ENCODE results near the gene PHF2.
A peak's percentile ranks its signal among the peaks of the same experiment; 100 is the strongest.

Gene PHF2

DNA sequence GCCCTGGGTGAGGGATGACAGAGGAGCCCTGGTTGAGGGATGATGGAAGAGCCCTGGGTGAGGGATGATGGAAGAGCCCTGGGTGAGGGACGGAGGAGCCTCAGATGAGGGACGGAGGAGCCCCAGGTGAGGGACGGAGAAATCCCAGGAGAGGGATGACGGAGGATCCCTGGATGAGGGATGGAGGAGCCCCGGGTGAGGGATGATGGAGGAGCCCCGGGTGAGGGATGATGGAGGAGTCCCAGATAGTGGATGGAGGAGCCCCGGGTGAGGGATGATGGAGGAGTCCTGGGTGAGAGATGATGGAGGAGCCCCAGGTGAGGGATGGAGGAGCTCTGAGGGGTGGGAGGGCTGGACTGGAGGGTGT is 10.9 kb downstream of the PHF2 start:
- DNase-seq (ENCODE audit: low spot score), result no peak

- DNase-seq (ENCODE audit: low spot score), result no peak
Measured at GRCh38 chr9:93587651-93588347, 11.4 kb downstream of the PHF2 start.

DNA sequence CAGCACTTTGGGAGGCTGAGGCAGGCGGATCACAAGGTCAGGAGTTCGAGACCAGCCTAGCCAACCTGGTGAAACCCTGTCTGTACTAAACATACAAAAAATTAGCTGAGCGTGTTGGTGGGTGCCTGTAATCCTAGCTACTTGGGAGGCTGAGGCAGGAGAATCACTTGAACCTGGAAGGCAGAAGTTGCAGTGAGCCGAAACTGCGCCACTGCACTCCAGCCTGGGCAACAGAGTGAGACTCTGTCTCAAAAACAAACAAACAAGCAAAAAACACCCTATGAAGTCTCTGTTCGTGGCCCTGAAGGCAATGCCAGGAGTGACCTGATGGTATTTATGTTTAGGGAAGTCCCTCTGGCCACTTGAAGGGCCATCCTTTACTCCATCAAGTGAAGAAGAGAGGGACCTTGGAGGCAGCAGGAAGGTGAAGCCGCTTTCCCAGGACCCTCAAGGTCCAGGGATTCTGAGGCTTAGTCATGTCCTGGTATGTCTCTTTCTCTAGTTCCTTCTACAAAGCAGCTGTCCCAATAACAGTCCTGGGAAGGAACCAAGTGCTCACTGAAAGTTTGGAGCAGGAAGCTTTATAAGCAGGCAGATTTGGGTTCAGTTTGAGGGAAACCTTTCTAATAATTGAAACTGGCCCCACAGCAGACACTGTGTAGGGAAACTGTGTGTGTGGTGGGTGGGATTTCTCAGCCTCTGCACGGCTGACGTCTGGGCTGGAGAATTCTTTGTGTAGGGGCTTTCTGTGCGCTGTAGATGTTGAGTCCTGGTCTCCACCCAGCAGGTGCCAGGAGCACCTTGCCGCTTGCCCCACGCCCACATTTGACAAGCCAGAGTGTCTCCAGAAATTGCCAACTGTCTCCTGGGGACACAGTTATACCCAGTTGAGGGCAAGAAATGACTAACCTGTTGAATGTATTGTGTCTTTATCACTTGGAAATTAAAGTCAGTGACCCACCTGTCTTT is 12.5 kb downstream of the PHF2 start:
- DNase-seq (ENCODE audit: low spot score), result no peak

GRCh38 chr9:93589688-93590087 is 13.3 kb downstream of the PHF2 start:
- DNase-seq (ENCODE audit: low spot score), result no peak

GRCh38 chr9:93590609-93591234 is 14.3 kb downstream of the PHF2 start:
- no peak for DNase-seq (ENCODE audit: low spot score)

- DNase-seq (ENCODE audit: low spot score), result no peak
Measured at GRCh38 chr9:93591301-93592007, 15.1 kb downstream of the PHF2 start.

DNA sequence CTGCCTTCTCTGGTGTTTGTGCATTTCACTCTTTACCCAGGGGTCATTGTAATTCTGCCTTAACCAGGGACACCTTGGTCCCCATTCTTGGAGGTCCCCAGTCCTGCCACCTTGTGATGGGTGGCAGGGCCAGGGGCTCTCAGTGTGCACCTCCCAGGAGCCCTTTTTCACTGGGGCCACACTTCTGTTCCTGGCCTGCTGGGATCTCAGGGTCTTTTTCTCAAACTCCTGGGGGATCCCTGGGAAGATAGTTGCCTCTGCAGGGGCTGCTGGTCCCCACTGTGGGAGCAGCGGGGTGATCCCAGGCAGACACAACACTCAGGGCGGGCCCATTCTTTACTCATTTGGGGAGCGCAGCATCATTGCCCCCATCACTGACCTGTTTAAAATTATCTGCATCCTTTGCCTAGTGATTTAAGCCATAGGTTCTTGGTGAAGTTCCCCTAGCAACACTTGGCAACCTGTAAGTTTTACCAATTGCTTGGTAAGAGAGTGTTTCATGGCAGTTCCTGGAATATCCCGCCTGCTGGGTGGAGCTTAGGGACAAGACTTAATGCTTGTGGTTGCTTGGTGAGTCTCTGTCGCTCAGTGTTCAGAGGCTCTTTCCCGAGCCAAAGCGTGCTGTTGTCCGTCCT is 15.7 kb downstream of the PHF2 start:
- DNase-seq (ENCODE audit: low spot score), result no peak

GRCh38 chr9:93592643-93593021 is 16.2 kb downstream of the PHF2 start:
- DNase-seq (ENCODE audit: low spot score), result no peak

DNA sequence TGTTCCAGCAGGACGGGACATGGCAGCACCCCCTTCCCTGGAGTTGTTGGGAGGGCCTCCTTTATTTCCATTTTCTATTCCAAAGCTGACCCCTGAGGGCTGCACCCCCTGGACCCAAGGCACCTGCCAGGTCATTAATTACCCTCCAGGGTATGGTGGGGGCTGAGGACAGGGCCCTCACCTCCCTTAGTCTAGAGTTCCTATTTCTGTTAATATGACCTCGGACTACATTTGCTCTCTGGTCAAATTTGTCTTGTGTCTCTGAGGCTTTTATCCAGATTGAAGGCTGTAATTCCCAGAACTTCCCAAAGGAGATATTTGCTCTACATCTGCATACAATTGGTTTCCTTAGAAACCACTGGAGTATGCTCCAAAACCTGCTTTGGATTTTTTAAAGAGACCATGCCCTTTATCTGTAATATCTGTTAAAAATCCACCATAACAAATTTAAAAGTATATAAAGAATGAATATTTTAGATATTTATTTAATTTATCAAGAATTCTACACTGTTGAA is 16.8 kb downstream of the PHF2 start:
- DNase-seq (ENCODE audit: low spot score), result no peak

GRCh38 chr9:93594041-93594756 is 17.8 kb downstream of the PHF2 start:
- no peak for DNase-seq (ENCODE audit: low spot score)

DNA sequence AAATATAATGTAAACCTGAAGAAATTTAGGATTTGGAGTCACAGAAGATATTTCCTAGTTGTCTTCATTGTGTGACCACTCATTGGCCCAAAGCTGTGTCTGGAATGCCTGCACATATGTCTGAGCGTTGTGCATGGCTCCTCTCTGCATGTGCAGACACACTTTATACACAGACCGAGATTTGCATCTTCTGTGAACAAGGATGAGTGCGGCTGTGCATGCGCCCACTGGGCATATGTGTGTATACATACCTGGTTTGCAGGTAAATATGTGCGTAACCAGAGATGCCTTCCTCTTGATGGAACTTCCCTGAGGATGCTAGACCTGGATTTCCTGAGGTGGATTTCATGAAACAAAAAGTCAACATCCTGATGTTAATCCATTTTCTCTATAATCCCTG is 19.1 kb downstream of the PHF2 start:
- DNase-seq (ENCODE audit: low spot score), result no peak

DNA sequence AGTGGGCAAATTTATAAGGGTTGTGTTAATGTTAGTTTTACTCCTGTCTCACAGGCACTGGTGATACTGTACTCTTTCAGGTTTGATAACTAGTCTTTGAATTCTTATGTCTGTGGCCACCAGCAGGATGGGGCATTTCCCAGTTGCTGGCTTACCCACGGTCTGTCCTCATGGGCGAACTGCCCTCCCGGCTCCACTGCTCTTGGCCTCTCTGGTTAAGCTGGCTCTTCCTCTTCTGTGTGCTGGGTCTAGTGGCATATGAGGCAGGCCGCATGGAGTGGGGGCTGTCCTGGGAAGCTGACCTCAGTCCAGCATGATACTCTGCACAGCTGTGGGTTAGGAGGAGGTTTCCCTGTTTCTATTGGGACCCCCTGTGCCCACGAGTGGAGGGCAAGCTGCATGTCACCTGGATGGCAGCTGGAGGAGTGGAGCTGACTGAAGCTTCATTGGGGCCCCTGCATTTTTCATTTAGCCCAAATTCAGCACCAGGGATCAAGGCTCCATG is 19.5 kb downstream of the PHF2 start:
- no peak for DNase-seq (ENCODE audit: low spot score)

- DNase-seq (ENCODE audit: low spot score), result no peak
Measured at GRCh38 chr9:93596399-93596798, 20.0 kb downstream of the PHF2 start.

GRCh38 chr9:93597142-93597706 is 20.8 kb downstream of the PHF2 start:
- DNase-seq (ENCODE audit: low spot score), result no peak

DNA sequence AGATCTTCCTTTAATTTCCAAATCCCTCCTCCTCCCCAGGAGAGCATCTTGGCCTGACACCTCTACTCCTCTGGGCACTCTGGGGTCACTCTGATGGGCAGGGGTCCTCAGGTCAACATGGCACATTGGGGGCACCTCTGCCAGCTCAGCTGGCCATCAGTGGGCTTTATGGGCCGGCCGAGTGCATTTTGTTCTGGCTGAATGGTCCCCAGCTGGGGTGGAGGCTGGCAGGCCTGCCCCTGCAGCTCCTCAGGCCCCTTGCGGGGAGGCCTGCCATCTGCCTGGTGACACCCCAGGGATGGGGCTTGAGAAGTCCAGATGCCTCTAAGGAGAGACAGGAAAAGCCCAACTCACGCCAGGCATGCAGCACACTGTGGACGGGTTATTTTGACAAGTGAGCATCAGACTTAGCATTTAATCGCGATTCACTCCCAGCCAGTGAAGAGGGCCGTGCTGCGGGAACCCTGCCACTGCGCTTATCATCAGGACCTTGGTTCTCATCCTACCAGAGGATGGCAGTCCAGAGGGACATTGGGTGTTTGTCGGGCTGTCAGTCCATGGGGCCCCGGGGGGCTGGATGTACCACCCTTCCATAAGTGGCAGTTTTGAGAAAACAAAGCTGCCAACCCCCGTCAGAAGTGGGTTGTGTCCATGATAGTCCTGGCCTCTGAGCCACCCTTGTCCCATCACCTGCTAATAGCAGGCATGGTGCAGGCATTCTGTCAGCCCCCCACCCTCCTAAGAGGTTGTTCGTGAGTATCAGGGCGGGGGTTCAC is 21.7 kb downstream of the PHF2 start:
- no peak for DNase-seq (ENCODE audit: low spot score)

DNA sequence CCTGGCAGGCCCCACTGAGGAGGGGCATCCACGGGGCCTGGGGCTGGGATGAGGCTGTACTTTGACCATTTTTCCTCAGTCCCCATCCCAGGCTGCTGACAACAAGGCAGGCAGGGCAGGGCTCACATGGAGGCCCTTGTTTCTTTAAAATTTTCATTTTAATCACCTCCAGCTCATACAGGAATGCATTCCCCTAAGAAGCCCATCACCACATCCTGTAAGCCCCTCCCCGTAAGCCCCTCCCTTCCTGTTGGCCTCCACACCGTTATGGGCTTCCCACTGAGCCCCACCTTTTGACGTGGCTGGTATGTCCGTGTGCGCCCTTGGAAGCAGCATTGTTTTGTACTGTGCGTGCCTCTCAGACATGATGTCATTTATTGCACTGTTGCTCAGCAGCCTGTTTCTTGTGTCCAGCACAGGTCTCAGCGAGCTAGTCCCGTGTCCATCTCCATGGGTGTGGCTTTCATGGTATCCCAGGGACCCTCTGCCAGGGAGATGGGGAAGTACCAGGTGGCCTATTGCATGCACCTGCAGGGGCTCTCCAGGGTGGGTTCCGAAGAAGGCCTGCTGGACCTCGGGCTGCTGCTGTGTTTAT is 22.4 kb downstream of the PHF2 start:
- peak; percentile 8 for DNase-seq (ENCODE audit: low spot score)

- no peak for DNase-seq (ENCODE audit: low spot score)
Measured at GRCh38 chr9:93599571-93600403, 23.4 kb downstream of the PHF2 start.

DNA sequence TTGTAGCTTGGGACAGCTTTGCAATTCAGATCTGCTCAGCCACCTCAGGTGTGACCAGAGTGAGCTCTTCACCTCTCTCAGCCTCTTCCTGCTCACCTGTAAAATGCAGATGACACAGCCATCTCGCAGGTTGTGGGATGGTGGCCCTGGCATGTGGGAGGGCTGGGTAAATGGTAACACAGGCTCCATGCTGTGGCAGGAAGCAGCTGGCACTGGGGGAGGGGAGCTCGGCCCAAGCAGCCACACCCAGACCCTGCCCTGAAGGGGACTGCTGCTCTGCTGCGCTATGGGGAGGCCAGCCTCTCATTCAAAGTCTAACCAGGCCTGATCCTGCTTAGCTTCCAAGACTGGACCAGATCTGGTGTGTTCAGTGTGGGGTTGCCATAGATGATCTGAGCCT is 24.1 kb downstream of the PHF2 start:
- DNase-seq (ENCODE audit: low spot score), result no peak

Measured in CD4-positive, alpha-beta T cell treated with Interleukin-2 at 100 ng/mL for 4 hours (primary cell).